A549 (cell line): ENCODE results near the gene RCAN3.
"Not testable (repeated sequence)": the region's sequence is repeated elsewhere in the genome, so short reads cannot be mapped to it uniquely, and the experiment has no call there.

Source experiments
- CHD2 ChIP-seq: fragments of 150-350 bp; IDR thresholded peaks from 2 replicates; pipeline ENCODE4 v1.6.1; 2014; ENCODE audit warnings: low read length; ENCODE audit not compliant: partially characterized antibody
- EHMT2 ChIP-seq: fragments of 200-600 bp; sonication (generic); IDR thresholded peaks from 2 replicates; pipeline ENCODE4 v1.6.1; 2016; ENCODE audit warnings: antibody characterized with exemption, low read depth, mild to moderate bottlenecking, moderate library complexity
- GATA3 ChIP-seq: IDR thresholded peaks from 2 replicates; pipeline ENCODE4 v1.6.1; 2012; ENCODE audit warnings: borderline replicate concordance
- SMC3 ChIP-seq: fragments of >200 bp; sonication (Bioruptor Twin); formaldehyde crosslinking; IDR thresholded peaks from 3 replicates; pipeline ENCODE4 v1.6.1; 2018; ENCODE audit warnings: inconsistent platforms
- TF ChIP-seq, protein P1 (sequence below): fragments of >200 bp; sonication (Bioruptor Twin); formaldehyde crosslinking; IDR thresholded peaks from 3 replicates; pipeline ENCODE4 v1.5.1; 2016
- TF ChIP-seq, protein P2 (sequence below): IDR thresholded peaks from 2 replicates; pipeline ENCODE4 v1.6.1; 2012
- TF ChIP-seq, protein P3 (sequence below): fragments of 200-600 bp; sonication (generic); IDR thresholded peaks from 2 replicates; pipeline ENCODE4 v1.6.1; 2016; ENCODE audit warnings: antibody characterized with exemption, mild to moderate bottlenecking, moderate library complexity

DNA sequence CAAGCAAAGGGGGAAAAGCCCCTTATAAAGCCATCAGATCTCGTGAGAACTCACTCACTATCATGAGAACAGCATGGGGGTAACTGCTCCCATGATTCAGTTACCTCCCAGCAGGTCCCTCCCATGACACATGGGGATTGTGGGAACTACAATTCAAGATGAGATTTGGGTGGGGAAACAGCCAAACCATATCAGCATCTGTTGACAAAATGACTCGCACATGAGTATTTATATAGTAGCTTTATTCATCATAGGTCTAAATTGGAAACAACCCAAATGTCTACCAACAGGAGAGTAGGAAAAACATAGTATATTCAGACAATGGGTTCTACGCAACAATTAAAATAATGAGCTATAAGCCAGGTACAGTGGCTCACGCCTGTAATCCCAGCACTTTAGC is 40.5 kb upstream of the RCAN3 start:
- TF ChIP-seq EHMT2, SMC3, CHD2, GATA3: not testable (repeated sequence)
- TF ChIP-seq, protein P1, sequence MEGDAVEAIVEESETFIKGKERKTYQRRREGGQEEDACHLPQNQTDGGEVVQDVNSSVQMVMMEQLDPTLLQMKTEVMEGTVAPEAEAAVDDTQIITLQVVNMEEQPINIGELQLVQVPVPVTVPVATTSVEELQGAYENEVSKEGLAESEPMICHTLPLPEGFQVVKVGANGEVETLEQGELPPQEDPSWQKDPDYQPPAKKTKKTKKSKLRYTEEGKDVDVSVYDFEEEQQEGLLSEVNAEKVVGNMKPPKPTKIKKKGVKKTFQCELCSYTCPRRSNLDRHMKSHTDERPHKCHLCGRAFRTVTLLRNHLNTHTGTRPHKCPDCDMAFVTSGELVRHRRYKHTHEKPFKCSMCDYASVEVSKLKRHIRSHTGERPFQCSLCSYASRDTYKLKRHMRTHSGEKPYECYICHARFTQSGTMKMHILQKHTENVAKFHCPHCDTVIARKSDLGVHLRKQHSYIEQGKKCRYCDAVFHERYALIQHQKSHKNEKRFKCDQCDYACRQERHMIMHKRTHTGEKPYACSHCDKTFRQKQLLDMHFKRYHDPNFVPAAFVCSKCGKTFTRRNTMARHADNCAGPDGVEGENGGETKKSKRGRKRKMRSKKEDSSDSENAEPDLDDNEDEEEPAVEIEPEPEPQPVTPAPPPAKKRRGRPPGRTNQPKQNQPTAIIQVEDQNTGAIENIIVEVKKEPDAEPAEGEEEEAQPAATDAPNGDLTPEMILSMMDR: not testable (repeated sequence)
- TF ChIP-seq, protein P2, sequence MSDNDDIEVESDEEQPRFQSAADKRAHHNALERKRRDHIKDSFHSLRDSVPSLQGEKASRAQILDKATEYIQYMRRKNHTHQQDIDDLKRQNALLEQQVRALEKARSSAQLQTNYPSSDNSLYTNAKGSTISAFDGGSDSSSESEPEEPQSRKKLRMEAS: not testable (repeated sequence)
- TF ChIP-seq, protein P3, sequence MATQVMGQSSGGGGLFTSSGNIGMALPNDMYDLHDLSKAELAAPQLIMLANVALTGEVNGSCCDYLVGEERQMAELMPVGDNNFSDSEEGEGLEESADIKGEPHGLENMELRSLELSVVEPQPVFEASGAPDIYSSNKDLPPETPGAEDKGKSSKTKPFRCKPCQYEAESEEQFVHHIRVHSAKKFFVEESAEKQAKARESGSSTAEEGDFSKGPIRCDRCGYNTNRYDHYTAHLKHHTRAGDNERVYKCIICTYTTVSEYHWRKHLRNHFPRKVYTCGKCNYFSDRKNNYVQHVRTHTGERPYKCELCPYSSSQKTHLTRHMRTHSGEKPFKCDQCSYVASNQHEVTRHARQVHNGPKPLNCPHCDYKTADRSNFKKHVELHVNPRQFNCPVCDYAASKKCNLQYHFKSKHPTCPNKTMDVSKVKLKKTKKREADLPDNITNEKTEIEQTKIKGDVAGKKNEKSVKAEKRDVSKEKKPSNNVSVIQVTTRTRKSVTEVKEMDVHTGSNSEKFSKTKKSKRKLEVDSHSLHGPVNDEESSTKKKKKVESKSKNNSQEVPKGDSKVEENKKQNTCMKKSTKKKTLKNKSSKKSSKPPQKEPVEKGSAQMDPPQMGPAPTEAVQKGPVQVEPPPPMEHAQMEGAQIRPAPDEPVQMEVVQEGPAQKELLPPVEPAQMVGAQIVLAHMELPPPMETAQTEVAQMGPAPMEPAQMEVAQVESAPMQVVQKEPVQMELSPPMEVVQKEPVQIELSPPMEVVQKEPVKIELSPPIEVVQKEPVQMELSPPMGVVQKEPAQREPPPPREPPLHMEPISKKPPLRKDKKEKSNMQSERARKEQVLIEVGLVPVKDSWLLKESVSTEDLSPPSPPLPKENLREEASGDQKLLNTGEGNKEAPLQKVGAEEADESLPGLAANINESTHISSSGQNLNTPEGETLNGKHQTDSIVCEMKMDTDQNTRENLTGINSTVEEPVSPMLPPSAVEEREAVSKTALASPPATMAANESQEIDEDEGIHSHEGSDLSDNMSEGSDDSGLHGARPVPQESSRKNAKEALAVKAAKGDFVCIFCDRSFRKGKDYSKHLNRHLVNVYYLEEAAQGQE: not testable (repeated sequence)
